DND-41 (cell line): ENCODE measurements around the gene JAK2.

Experiments used
- ATAC-seq: fragments of 200-7000 bp; cut with Tn5 transposase; 3 replicates; pipeline ENCODE4 v1.9.1; 2021; ENCODE audit warnings: low read depth; ENCODE audit not compliant: insufficient read depth
- DNase-seq: peaks from one replicate; pipeline ENCODE4 v3.0.0-alpha.2; 2020
- H2AFZ ChIP-seq: 2 replicates; pipeline ENCODE4 v1.6.0; 2012; ENCODE audit warnings: low read depth, low read length
- H3K27ac ChIP-seq: 2 replicates; pipeline ENCODE4 v1.5.1; 2012; ENCODE audit warnings: low read length, inconsistent platforms
- H3K27me3 ChIP-seq: fragments of 200-600 bp; sonication (generic); 2 replicates; pipeline ENCODE4 v1.6.0; 2012; ENCODE audit warnings: low read length, mild to moderate bottlenecking, inconsistent platforms; ENCODE audit not compliant: insufficient read depth, poor library complexity
- H3K36me3 ChIP-seq: 2 replicates; pipeline ENCODE4 v1.5.1; 2012; ENCODE audit warnings: low read length, inconsistent platforms; ENCODE audit not compliant: insufficient read depth
- H3K4me1 ChIP-seq: 2 replicates; pipeline ENCODE4 v1.5.1; 2012; ENCODE audit warnings: mild to moderate bottlenecking, low read length; ENCODE audit not compliant: insufficient read depth
- H3K4me2 ChIP-seq: 2 replicates; pipeline ENCODE4 v1.6.0; 2012; ENCODE audit warnings: mild to moderate bottlenecking, moderate library complexity, low read length, inconsistent platforms; ENCODE audit not compliant: insufficient read depth
- H3K4me3 ChIP-seq, 2 experiments: fragments of 200-600 bp in 1 of 2; shearing (Covaris generic) in 1 of 2; 2 replicates each; pipeline ENCODE4 v1.5.1; 2012 to 2016; ENCODE audit warnings: inconsistent platforms in 2 of 2, low read length in 2 of 2, mild to moderate bottlenecking in 2 of 2, low read depth in 1 of 2, moderate library complexity in 1 of 2
- H3K79me2 ChIP-seq: 2 replicates; pipeline ENCODE4 v1.6.0; 2012; ENCODE audit warnings: low read length, inconsistent platforms; ENCODE audit not compliant: insufficient read depth
- H3K9ac ChIP-seq: 2 replicates; pipeline ENCODE4 v1.6.0; 2012; ENCODE audit warnings: low read depth, mild to moderate bottlenecking, inconsistent platforms, low read length, moderate library complexity
- H3K9me3 ChIP-seq: 2 replicates; pipeline ENCODE4 v1.5.1; 2012; ENCODE audit warnings: low read length, moderate library complexity, mild to moderate bottlenecking, inconsistent platforms; ENCODE audit not compliant: insufficient read depth, severe bottlenecking
- H4K20me1 ChIP-seq: 2 replicates; pipeline ENCODE4 v1.6.0; 2012; ENCODE audit warnings: low read length; ENCODE audit not compliant: insufficient read depth
- EZH2 ChIP-seq: IDR thresholded peaks from 3 replicates; pipeline ENCODE4 v1.6.1; 2012; ENCODE audit warnings: borderline replicate concordance, low read depth, mild to moderate bottlenecking, moderate library complexity, low read length, inconsistent platforms; ENCODE audit not compliant: severe bottlenecking
- TF ChIP-seq, protein P1 (sequence below): IDR thresholded peaks from 2 replicates; pipeline ENCODE4 v1.5.1; 2012; ENCODE audit warnings: borderline replicate concordance, low read length, moderate library complexity, mild to moderate bottlenecking; ENCODE audit not compliant: poor library complexity, severe bottlenecking; ENCODE audit errors: extremely low read depth

The JAK2 gene

DNA sequence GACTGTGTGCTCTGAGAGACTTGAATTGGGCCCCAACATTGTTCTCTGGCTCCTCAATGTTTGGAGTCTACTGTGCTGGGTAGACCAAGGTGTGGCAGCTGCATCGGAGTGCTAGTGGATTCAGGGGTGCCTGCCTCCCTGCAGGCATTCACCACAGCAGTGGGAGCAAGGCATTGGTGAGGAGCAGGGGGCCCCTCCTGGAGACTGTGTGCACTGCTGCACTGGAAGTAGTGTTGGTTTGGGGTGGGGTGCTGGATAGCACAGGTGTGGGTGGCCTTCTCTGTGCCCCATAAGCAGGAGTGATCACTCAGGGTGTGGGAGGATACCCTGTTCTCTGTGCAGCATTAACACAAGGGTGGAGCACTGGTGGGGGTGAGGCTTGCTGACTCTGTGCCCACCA, 161.2 kb downstream of the JAK2 start:
- no peak for TF ChIP-seq EZH2
- TF ChIP-seq, protein P1, sequence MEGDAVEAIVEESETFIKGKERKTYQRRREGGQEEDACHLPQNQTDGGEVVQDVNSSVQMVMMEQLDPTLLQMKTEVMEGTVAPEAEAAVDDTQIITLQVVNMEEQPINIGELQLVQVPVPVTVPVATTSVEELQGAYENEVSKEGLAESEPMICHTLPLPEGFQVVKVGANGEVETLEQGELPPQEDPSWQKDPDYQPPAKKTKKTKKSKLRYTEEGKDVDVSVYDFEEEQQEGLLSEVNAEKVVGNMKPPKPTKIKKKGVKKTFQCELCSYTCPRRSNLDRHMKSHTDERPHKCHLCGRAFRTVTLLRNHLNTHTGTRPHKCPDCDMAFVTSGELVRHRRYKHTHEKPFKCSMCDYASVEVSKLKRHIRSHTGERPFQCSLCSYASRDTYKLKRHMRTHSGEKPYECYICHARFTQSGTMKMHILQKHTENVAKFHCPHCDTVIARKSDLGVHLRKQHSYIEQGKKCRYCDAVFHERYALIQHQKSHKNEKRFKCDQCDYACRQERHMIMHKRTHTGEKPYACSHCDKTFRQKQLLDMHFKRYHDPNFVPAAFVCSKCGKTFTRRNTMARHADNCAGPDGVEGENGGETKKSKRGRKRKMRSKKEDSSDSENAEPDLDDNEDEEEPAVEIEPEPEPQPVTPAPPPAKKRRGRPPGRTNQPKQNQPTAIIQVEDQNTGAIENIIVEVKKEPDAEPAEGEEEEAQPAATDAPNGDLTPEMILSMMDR = no peak
- Histone ChIP-seq H3K9ac (no peak overlapping the region), H3K27ac (no peak overlapping the region), H3K27me3 (no peaks in the 10 kb centered on the region), H3K79me2 (no peaks in the 10 kb centered on the region), H4K20me1 (no peaks in the 10 kb centered on the region), H3K9me3 (no peaks in the 10 kb centered on the region), H3K4me1 (no peaks in the 10 kb centered on the region), H3K4me2 (no peak overlapping the region), H2AFZ (no peak overlapping the region), H3K36me3 (no peaks in the 10 kb centered on the region), H3K4me3 (no peak overlapping the region)
- ATAC-seq = no peak
- DNase-seq = no peak
